GM10266 (cell line): ENCODE results near the gene TENM4.

ENCODE experiments used
- DNase-seq: peaks from one replicate; pipeline ENCODE4 v3.0.0; 2012; ENCODE audit errors: extremely low spot score
- CTCF ChIP-seq: IDR thresholded peaks from 2 replicates; pipeline ENCODE4 v1.5.1; 2012; ENCODE audit warnings: mild to moderate bottlenecking, low read depth; ENCODE audit not compliant: control insufficient read depth, insufficient read depth; ENCODE audit errors: missing control alignments

The TENM4 gene

GRCh38 chr11:78742430-78742829 lies 698.4 kb downstream of the TENM4 start:
- TF ChIP-seq CTCF = no peak

GRCh38 chr11:78741741-78742140 lies 699.1 kb downstream of the TENM4 start:
- no peak for DNase-seq
- no peak for TF ChIP-seq CTCF

More at GRCh38 chr11:78742430-78742829, 698.4 kb downstream of the TENM4 start:
- DNase-seq = no peak

GRCh38 chr11:78740199-78741071 lies 700.4 kb downstream of the TENM4 start:
- no peak for TF ChIP-seq CTCF

GRCh38 chr11:78737891-78738290 lies 702.9 kb downstream of the TENM4 start:
- TF ChIP-seq CTCF = no peak
- no peak for DNase-seq

More at GRCh38 chr11:78740199-78741071, 700.4 kb downstream of the TENM4 start:
- DNase-seq = no peak

- DNase-seq = no peak
- TF ChIP-seq CTCF = no peak
Observed at GRCh38 chr11:78737301-78737700, 703.5 kb downstream of the TENM4 start.

GRCh38 chr11:78735711-78736110 lies 705.1 kb downstream of the TENM4 start:
- no peak for TF ChIP-seq CTCF
- no peak for DNase-seq

GRCh38 chr11:78733031-78733430 lies 707.8 kb downstream of the TENM4 start:
- no peak for DNase-seq
- no peak for TF ChIP-seq CTCF
